HG03558 (cell line): ENCODE results near the gene SNTB2.
A peak's percentile ranks its signal among the peaks of the same experiment; 100 is the strongest.

Source experiments
- ATAC-seq: cut with Tn5 transposase; IDR thresholded peaks from one replicate; pipeline ENCODE4 v1.9.1; 2021; ENCODE audit warnings: moderate number of reproducible peaks; ENCODE audit not compliant: unreplicated experiment; ENCODE audit errors: extremely low read depth

Gene SNTB2

DNA sequence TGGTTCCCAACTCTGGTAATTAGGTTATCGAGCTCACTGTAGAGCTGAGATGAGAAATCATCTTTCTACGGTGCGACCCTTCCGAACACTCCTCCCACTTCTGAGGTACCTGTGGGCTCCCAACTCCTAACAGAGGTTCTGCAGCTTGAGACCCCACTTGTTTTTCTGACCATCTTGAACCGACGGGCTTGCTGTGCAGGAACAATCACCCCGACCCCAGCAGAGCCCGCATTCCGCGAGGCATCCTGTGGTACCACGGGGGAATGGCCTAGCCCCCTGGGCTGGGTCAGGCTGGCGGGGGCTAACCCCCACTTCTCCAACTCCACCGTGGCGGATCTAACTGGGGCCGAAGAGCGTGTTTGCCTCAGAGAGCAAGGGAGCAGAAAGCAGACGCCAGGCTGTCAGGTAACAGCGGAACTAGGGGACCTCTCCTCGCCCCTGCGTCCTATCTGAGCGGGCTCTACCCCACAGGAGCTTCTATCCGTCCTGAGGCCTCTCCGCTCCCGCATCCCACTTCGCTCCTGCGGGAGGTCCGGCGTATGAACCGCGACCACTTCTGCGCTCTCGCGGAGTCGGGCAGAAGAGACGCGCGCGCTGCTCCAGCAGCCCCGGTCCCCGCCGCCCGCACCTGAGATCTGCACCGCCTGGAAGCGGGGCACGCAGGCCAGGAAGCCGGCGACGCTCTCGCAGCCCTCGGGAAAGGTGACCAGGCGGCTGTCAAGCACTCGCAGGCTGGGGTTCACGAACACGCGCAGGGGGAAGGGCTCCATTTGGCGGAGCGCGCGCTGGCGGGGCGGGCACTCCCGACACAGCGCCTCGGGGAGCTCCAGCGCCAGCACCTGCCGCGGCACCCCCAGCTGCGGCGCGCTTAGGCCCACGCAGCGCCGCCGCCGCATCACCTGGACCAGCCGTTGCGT is 142.7 kb downstream of the SNTB2 start:
- ATAC-seq: peak; percentile 19

DNA sequence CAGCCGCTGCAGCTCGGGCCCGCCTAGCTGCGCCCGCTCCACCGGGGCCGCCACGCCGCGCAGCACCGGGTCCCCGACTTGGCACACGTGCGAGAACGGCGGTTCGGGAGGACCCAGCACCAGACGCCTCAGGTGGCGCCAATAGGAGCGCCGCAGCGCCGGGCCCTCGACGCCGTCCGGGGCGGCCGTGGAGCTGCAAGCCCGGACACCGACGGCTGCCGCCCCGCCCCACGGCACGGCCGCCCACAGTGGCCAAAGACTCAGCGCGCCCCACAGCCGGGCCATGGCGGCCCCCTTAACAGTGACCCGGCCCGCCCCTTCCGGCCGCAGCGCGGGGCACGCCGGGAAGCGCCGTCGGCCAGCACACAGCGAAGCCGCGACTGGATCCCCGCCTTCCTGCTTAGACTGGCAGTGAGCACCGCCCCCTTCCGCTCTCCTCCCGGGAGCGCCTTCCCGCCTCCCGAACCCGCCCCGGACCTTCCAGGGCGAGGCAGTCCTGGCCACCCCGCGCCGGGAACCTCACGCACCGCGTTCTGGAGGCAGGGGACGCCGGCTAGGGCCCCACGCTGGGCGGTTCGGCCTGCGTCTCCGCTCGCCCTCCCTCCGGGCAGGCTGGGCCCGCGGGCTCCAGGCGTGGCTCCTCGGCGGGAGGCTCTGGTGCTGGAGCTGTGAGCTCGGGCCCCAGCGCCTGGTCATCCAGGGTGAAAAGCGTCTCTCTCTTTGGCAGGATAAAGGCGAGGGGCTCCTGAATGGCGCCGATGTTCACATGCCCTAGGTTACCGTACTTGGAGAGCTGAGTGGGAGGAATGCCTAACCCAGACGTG is 143.5 kb downstream of the SNTB2 start, which contains the start of gene PDF:
Gene PDF (minus strand): TSS at position 303 of the 824 bp plus-strand sequence. CDS start 18 bp downstream, at position 285.
- ATAC-seq: peak; percentile 60

DNA sequence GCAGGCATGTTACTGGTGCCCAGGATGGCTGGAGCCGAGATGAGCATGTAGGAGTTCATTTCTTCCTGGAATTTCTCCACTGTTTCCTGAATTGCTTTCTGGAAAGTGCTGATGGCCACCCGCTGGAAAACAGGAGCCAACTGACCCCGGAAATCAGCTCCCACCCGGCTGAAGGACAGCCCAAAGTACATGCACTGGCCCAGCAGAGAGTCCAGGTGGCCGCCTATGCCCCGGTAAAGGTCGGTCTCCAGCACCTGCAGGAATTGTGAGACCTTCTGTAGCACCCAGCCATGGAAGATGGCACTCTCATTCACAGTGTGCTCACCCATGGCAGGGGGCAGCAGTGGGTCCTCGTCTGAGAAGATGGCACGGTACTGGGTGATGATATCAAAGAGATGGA is 147.7 kb downstream of the SNTB2 start:
- ATAC-seq: no peak

DNA sequence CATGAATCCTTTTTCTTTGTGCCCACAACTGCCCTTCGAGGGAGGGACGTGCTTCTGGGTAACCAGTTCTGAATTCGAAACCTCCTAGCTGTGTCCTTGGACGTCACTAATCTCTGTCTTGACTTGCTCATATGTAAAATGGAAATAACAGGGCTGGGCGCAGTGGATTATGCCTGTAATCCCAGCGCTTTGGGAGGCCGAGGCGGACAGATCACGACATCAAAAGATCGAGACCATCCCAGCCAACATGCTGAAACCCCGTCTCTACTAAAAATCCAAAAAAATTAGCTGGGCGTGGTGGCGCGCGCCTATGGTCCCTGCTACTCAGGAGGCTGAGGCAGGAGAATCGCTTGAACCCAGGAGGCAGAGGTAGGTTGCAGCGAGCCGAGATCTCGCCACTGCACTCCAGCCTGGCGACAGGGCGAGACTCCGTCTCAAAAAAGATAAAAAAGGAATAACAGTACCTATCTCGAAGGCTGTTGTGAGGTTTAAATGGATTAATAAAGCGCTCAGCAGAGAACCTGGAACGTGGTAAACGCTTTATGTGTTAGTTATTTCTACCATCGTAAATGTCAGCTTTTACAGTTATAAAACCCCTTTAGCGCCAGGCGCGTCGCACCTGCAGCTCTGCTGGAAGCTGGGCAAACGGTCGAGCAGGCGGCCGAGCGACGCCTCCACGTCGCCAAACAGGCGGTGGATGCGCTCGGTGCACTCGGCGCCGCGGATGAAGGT is 151.8 kb downstream of the SNTB2 start:
- ATAC-seq: no peak

DNA sequence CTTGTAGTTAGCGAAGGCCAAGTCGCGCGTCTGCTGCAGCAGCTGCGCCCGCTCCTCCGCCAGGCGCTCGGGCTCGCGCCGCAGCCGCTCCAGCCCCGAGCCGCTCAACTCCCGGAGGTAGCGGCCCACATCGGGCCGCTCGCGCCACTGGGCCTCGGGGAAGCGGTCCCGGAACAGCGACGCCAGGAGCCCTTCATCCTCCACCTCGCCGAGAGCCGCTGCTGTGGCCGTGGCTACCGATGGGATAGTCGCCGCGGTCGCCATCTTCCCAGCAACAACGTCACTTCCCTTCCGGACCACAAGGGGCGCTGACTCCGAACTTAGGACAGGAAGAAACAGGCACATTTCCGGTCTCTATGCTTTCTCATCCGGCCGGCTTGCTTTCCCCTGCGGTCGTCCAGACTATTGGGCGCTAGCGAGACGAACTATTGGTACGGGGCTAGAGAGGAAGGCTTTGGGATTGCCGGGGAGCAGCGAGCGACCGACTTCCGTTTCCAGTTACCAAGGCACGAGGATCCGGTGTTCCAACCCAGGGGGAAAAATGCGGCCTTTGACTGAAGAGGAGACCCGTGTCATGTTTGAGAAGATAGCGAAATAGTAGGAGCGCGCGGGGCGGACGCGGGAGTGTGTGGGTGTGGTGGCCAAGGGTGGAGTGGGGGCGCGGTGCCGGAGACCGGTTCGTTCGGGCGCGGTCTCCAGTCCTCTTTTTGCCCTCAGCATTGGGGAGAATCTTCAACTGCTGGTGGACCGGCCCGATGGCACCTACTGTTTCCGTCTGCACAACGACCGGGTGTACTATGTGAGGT is 152.5 kb downstream of the SNTB2 start, which contains the start of the genes COG8 and NIP7:
Gene COG8 (minus strand): TSS at position 276 of the 806 bp plus-strand sequence. CDS start 12 bp downstream, at position 264.
Gene NIP7 (plus strand): TSS at position 484 of the 806 bp plus-strand sequence. CDS start 58 bp downstream, at position 542.
- ATAC-seq: peak; percentile 66

DNA sequence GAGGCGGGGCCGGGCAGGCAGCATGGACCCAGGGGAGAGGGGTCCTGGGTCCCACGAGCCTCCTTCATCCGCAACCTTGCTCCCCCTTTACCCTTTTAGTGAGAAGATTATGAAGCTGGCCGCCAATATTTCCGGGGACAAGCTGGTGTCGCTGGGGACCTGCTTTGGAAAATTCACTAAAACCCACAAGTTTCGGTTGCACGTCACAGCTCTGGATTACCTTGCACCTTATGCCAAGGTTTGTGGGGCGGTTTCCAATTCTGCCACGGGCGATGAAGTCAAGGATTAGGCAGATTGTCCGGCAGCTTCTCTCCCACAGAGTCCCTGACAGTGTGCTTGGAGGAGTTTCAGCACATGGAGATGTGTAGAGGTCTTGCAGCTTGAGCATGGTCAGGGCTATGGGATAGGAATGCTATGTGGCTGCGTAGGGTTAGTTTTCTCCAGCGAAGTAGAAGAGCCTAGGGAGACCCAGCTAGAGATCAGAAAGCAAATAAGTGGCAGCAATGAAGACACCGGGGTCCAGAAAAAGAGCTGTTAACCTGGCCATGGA is 153.2 kb downstream of the SNTB2 start:
- no peak for ATAC-seq

DNA sequence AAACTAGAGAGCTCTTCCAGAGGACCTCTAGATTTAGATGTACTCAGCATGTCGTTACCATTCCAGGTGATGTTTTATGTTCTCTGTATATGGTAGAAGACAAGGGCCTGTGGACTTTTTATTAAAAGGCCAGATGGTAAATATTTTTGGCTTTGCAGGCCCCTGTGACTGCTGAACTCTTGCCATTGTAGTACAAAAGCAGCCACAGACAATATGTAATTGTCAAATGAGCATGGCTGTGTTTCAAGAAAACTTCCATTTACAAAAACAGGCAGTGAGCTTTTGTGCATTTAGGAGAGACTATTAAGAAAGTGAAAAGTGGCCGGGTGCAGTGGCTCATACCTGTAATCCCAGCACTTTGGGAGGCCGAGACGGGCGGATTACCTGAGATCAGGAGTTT is 157.2 kb downstream of the SNTB2 start:
- ATAC-seq: no peak

DNA sequence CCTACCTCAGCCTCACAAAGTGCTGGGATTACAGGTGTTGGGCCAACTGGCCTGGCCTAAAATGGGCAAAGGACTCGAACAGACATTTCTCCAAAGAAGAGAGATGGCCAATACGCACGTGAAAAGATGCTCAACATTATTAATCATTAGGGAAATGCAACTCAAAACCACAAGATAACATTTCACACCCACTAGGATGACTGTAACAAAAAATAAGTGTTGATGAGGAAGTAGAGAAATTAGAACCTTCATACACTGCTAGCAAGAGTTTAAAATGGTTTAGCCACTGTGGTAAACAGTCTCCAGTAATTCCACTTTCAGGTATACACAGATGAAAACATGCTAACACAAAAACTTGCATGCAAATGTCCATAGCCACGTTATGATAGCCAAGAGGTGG is 159.0 kb downstream of the SNTB2 start:
- ATAC-seq: no peak

DNA sequence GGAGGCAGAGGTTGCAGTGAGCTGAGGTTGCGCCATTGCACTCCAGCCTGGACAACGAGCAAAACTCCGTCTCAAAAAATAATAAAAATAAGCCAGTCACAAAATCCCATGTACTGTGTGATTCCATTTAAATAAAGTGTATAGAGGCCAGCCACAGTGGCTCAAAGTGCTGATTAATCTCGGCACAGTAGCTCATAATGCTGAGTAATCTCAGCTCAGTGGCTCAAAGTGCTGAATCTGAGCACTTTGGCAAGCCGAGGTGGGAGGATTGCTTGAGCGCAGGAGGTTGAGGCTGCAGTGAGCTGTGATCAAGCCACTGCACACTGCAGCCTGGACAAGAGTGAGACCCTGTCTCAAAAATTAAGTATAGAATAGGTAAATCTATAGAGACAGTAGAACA is 159.7 kb downstream of the SNTB2 start:
- no peak for ATAC-seq

DNA sequence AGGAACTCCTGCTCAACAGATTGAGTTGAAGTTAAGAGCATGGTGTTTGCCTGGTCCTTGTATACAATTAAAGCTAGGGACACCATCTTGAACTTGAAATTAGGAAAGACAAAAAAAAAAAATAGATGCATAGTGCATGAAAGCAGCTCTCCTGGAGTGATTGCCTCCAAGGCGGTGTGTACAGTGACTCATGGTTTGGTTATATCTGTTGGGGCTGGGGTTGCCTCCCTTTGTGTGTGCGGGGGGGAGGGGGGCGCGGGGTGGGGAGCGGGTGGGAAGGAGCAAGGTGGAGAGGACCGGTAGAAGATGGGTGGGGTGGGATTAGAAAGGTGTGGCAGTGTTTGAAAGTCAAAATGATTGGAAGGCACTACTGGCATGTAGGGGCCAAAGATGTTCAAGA is 161.3 kb downstream of the SNTB2 start:
- no peak for ATAC-seq

DNA sequence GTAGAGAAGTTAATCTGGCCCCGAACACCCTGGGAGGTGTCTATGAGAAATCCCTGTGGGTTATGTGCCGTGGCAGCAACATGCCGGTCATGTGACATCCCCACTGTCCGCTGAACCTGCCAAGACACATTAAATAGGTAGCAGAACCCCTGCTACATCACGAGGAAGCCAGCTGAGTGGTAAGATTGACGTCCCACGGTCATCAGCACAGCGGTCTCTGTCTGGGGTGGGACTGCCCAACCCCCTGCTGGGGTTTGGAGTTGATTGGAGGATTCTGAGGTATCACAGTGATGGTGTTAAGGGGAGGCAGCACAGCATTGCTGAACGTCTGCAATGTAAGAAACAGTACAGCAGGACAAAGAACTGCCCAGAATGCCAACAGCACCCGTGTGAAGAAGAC is 162.6 kb downstream of the SNTB2 start:
- ATAC-seq: no peak

DNA sequence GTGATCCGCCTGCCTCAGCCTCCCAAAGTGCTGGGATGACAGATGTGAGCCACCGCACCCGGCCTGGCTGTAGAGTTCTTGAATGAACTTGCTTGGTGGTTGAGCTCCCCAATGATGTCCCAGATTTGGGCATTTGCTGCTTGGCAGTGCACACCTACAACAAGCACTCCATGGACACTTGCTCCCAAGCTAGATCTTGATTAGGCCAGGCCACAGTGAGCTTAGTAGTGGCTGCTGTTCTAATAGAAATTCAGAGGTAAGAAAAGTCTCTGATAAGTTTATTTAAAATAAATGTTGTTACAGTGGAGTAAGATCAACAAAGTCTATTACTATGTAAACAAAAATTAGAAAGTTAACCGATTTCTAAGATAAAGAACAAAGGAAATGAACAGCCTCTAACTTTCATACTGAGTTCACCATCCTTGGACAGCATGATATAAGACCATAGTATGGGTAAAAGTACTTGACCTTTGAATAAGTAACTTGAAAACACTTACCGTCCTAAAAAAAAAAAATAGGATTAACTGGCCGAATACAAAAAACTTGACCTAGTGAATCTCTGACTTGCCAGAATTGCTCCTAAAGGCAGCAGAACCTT is 163.7 kb downstream of the SNTB2 start:
- no peak for ATAC-seq

DNA sequence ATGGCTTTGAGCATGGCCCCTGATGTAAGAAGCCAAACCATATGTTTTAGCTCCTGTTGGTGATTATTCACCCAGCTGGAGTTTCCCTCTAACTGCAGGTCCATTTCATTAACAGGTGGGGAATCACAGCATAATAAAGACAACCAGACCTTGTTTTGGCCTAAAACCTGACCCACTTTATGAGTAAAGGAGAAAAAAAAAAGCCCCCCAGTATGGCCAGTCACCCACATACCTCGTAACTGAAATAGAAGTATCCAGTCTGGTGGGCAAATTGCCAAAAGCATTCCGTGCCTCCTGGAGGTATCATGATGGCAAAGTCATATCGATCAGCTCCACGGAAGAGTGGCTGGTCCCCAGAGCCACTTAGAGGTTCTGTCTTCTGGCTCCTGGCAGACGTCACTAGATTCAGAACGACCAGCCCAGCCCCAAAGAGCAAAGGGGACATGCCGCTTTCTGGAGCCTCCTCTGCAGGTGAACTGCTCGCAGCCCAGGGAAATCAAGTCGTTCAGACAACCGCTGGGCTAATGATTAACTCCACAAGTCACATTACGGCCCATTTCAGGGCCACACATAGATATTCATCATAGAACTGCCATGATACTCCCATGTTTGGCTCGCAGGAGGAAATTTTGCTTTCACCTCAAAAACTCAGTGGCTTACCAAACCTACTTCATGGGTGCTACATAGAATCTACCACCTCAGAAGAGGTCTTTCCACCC is 164.5 kb downstream of the SNTB2 start, which contains the start of gene TMED6:
Gene TMED6 (minus strand): TSS at position 478 of the 719 bp plus-strand sequence. CDS start 33 bp downstream, at position 445.
- no peak for ATAC-seq
